B cell (primary cell): ENCODE results near the gene ZNF579. TPM values are rescaled to one million over a fixed set of nuclear protein-coding genes. Genes with fewer than 3 reads are reported as not detected.

Experiments used
- ATAC-seq: fragments of 200-7000 bp; cut with Tn5 transposase; one replicate; pipeline ENCODE4 v1.10.0; 2021; ENCODE audit warnings: low read depth, mild to moderate bottlenecking, moderate number of reproducible peaks, moderate library complexity
- CTCF ChIA-PET: fragments of 350-600 bp; sonication (Branson Sonifier 250); formaldehyde crosslinking; loops from one replicate; lab custom pipeline; 2021; ENCODE audit warnings: antibody characterized with exemption, inconsistent platforms; lab: Charles Lee
- POLR2A ChIA-PET: fragments of 350-600 bp; sonication (Branson Sonifier 250); formaldehyde crosslinking; loops from one replicate; lab custom pipeline; 2021; ENCODE audit warnings: antibody characterized with exemption; lab: Charles Lee
- DNase-seq: peaks from one replicate; pipeline ENCODE4 v3.0.0; 2013
- H2AFZ ChIP-seq: 2 replicates; pipeline ENCODE4 v1.6.1; 2012; ENCODE audit warnings: mild to moderate bottlenecking, low read depth, low read length; ENCODE audit not compliant: insufficient read depth, poor library complexity, severe bottlenecking
- H3K27ac ChIP-seq, 2 donors: 1 replicate in 1 of 2; 2 replicates in 1 of 2; pipeline ENCODE4 v1.5.1; 2012 to 2013; ENCODE audit warnings: low read length in 2 of 2, mild to moderate bottlenecking in 2 of 2, moderate library complexity in 1 of 2
- H3K27me3 ChIP-seq, 4 experiments: fragments of 200-600 bp in 1 of 4; sonication (generic) in 1 of 4; replicated peaks in 1 of 4; 1 replicate in 2 of 4; 2 replicates in 2 of 4; pipeline versions ENCODE4 v1.6.1 to v1.7.0; 2013 to 2016; ENCODE audit warnings: low read length in 3 of 4, mild to moderate bottlenecking in 2 of 4, mixed read lengths in 1 of 4, moderate library complexity in 1 of 4; ENCODE audit not compliant: insufficient read depth in 4 of 4, control insufficient read depth in 3 of 4; ENCODE audit errors: control extremely low read depth in 1 of 4
- H3K36me3 ChIP-seq, 2 experiments: replicated peaks in 1 of 2; 1 replicate in 1 of 2; 2 replicates in 1 of 2; pipeline versions ENCODE4 v1.6.1 to v1.7.1; 2013; ENCODE audit warnings: low read length in 1 of 2; ENCODE audit not compliant: insufficient read depth in 2 of 2, control insufficient read depth in 1 of 2; ENCODE audit errors: control extremely low read depth in 1 of 2, extremely low read depth in 1 of 2
- H3K4me1 ChIP-seq, 2 donors: fragments of 200-600 bp in 1 of 2; sonication (generic) in 1 of 2; 1 replicate in 1 of 2; 2 replicates in 1 of 2; pipeline versions ENCODE4 v1.5.1 to v1.6.1; 2013 to 2017; ENCODE audit warnings: low read length in 2 of 2; ENCODE audit not compliant: control insufficient read depth in 2 of 2, insufficient read depth in 2 of 2
- H3K4me2 ChIP-seq: replicated peaks from 2 replicates; pipeline ENCODE3; 2012; ENCODE audit warnings: mild to moderate bottlenecking, low read depth, low read length; ENCODE audit not compliant: poor library complexity, severe bottlenecking
- H3K4me3 ChIP-seq, 5 experiments: fragments of 200-600 bp in 1 of 5; sonication (generic) in 1 of 5; 1 replicate in 3 of 5; 2 replicates in 2 of 5; pipeline versions ENCODE4 v1.5.1 to v1.7.0; 2011 to 2016; ENCODE audit warnings: low read length in 4 of 5, mild to moderate bottlenecking in 4 of 5, low read depth in 2 of 5, control low read depth in 1 of 5, moderate library complexity in 1 of 5; ENCODE audit not compliant: insufficient read depth in 1 of 5; ENCODE audit errors: control extremely low read depth in 1 of 5, extremely low read depth in 1 of 5
- H3K79me2 ChIP-seq: fragments of 200-600 bp; sonication (generic); one replicate; pipeline ENCODE4 v1.6.0; 2016; ENCODE audit warnings: low read length; ENCODE audit not compliant: control insufficient read depth, insufficient read depth
- H3K9ac ChIP-seq: fragments of 200-600 bp; sonication (generic); 2 replicates; pipeline ENCODE4 v1.6.1; 2017; ENCODE audit warnings: mild to moderate bottlenecking, low read length, moderate library complexity
- H3K9me3 ChIP-seq, 3 donors: one replicate each; pipeline versions ENCODE4 v1.6.1 to v1.7.1; 2013; ENCODE audit warnings: low read length in 2 of 3; ENCODE audit not compliant: control insufficient read depth in 2 of 3, insufficient read depth in 1 of 3; ENCODE audit errors: control extremely low read depth in 1 of 3
- H4K20me1 ChIP-seq: 2 replicates; pipeline ENCODE4 v1.6.0; 2012; ENCODE audit warnings: mild to moderate bottlenecking, low read length; ENCODE audit not compliant: insufficient read depth, control insufficient read depth, poor library complexity, severe bottlenecking
- H3K27ac Mint-ChIP-seq: one replicate; pipeline ENCODE4 v1.8.0; 2021; ENCODE audit warnings: mixed read lengths
- H3K27me3 Mint-ChIP-seq: one replicate; pipeline ENCODE4 v1.8.0; 2021; ENCODE audit warnings: mixed read lengths
- H3K4me1 Mint-ChIP-seq: one replicate; pipeline ENCODE4 v1.8.0; 2021; ENCODE audit warnings: mixed read lengths
- H3K4me3 Mint-ChIP-seq: one replicate; pipeline ENCODE4 v1.8.0; 2021; ENCODE audit warnings: mixed read lengths
- H3K9me3 Mint-ChIP-seq: one replicate; pipeline ENCODE4 v1.8.0; 2022; ENCODE audit warnings: mixed read lengths; ENCODE audit not compliant: insufficient read depth
- EZH2 ChIP-seq: IDR thresholded peaks from 2 replicates; pipeline ENCODE4 v1.6.1; 2012; ENCODE audit warnings: borderline replicate concordance, low read depth, mild to moderate bottlenecking, moderate library complexity, low read length; ENCODE audit not compliant: insufficient read depth, poor library complexity, severe bottlenecking
- WGBS: methylation state at CpG from one replicate; pipeline ENCODE4 v1.1.5; 2013; ENCODE audit warnings: missing lambda C conversion rate; ENCODE audit not compliant: insufficient coverage; 5-methylcytosine and 5-hydroxymethylcytosine counted together
- intact Hi-C: fragments of 100-400 bp; cut with micrococcal nuclease; formaldehyde crosslinking; loops from one replicate; pipeline ENCODE4 v1.10.0; 2022
- polyA plus RNA-seq: library from polyadenylated mRNA; depleted of rRNA; stranded (reverse); fragments of >200 nt; gene quantifications from 2 replicates; pipeline ENCODE4 v1.2.3, GENCODE V29; 2012
- total RNA-seq, 2 donors: library from RNA; stranded (reverse); fragments of 120-200 nt in 1 of 2; gene quantifications; 1 replicate in 1 of 2; 2 replicates in 1 of 2; pipeline versions ENCODE4 v1.2.3 to v1.2.4, GENCODE V29; 2013 to 2022
- TF ChIP-seq, protein P1 (sequence below): fragments of 200-600 bp; IDR thresholded peaks from one replicate; pipeline ENCODE4 v1.8.0; 2022; ENCODE audit warnings: antibody characterized with exemption, mild to moderate bottlenecking

The ZNF579 gene
- total and polyA plus RNA-seq, 2 donors (not counting 1 experiment from before 2014, with no cell fraction given) = 3.7 to 10.3 TPM

GRCh38 chr19:55605207-55605636 lies 24.6 kb upstream of the ZNF579 start:
- Histone ChIP-seq H4K20me1 (no peaks in the 10 kb centered on the region), H2AFZ (peak overlapping the region; percentile 68), H3K4me2 (peak overlapping the region; percentile 97), H3K36me3 (peaks cover 0 to 13% of the 10 kb centered on the region in 2 experiments), H3K4me3 (peak overlapping the region; percentile 43 to 84 (median 70)), H3K79me2 (peaks cover 41% of the 10 kb centered on the region), H3K4me1 (peaks cover 17 to 35% of the 10 kb centered on the region in 2 donors), H3K9ac (peak overlapping the region; percentile 72), H3K27me3 (no peaks in the 10 kb centered on the region), H3K9me3 (peaks cover 0 to 3% (median 0%) of the 10 kb centered on the region in 3 donors), H3K27ac (peak overlapping the region; percentile 74 to 85)
- ATAC-seq (peak; percentile 76), DNase-seq (peak; percentile 97)
- Mint-ChIP-seq H3K9me3 (no peaks in the 10 kb centered on the region), H3K4me3 (peak overlapping the region; percentile 86), H3K27ac (peak overlapping the region; percentile 94), H3K4me1 (peaks cover 56% of the 10 kb centered on the region), H3K27me3 (no peaks in the 10 kb centered on the region)
- 0% methylated on average over 26 of the region's 43 CpGs for WGBS
- ChIA-PET CTCF (interaction anchor here (0.6 to 2.9 kb wide), 14 partner anchors 15 to 464 kb away, joined by 3 to 46 read pairs (median 8); partner anchors contain the start of genes KMT5C and ZNF784), POLR2A (interaction anchor here (1.0 to 1.8 kb wide), 6 partner anchors 13 to 42 kb away, joined by 3 to 6 read pairs (median 5); partner anchors contain the start of genes ZNF579 and ZNF784)
- intact Hi-C loops = loop anchor here (1.0 to 10.0 kb wide), 6 partner anchors 18 to 350 kb away; partner anchors contain the start of genes BRSK1, HSPBP1, PPP6R1 and ZNF580
- TF ChIP-seq, protein P1, sequence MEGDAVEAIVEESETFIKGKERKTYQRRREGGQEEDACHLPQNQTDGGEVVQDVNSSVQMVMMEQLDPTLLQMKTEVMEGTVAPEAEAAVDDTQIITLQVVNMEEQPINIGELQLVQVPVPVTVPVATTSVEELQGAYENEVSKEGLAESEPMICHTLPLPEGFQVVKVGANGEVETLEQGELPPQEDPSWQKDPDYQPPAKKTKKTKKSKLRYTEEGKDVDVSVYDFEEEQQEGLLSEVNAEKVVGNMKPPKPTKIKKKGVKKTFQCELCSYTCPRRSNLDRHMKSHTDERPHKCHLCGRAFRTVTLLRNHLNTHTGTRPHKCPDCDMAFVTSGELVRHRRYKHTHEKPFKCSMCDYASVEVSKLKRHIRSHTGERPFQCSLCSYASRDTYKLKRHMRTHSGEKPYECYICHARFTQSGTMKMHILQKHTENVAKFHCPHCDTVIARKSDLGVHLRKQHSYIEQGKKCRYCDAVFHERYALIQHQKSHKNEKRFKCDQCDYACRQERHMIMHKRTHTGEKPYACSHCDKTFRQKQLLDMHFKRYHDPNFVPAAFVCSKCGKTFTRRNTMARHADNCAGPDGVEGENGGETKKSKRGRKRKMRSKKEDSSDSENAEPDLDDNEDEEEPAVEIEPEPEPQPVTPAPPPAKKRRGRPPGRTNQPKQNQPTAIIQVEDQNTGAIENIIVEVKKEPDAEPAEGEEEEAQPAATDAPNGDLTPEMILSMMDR = no peak
- no peak for TF ChIP-seq EZH2
